MM.1S (cell line): ENCODE measurements around the gene MICU2.
A peak's percentile ranks its signal among the peaks of the same experiment; 100 is the strongest.

ENCODE experiments used
- DNase-seq: peaks from one replicate; pipeline ENCODE4 v3.0.0-alpha.2; 2015
- H2AFZ ChIP-seq: fragments of 300-600 bp; sonication (generic); 2 replicates; pipeline ENCODE4 v1.6.0; 2016; ENCODE audit warnings: antibody characterized with exemption, low read length
- H3F3A ChIP-seq: fragments of 300-600 bp; sonication (generic); 2 replicates; pipeline ENCODE4 v1.6.1; 2016; ENCODE audit warnings: mild to moderate bottlenecking, antibody characterized with exemption, low read length, moderate library complexity, mixed read lengths; ENCODE audit not compliant: insufficient read depth
- H3K27ac ChIP-seq: fragments of 300-600 bp; sonication (generic); 2 replicates; pipeline ENCODE4 v1.5.1; 2016; ENCODE audit warnings: mild to moderate bottlenecking, low read length
- H3K27me3 ChIP-seq: fragments of 300-600 bp; sonication (generic); replicated peaks from 2 replicates; pipeline ENCODE4 v1.6.0; 2016; ENCODE audit warnings: low read length; ENCODE audit not compliant: insufficient read depth
- H3K36me3 ChIP-seq: fragments of 300-600 bp; sonication (generic); replicated peaks from 2 replicates; pipeline ENCODE4 v1.6.1; 2016; ENCODE audit warnings: mild to moderate bottlenecking, low read length, mixed read lengths; ENCODE audit not compliant: insufficient read depth
- H3K4me1 ChIP-seq: fragments of 300-600 bp; sonication (generic); 2 replicates; pipeline ENCODE4 v1.6.1; 2016; ENCODE audit warnings: low read length, mixed read lengths
- H3K4me2 ChIP-seq: fragments of 300-600 bp; sonication (generic); 2 replicates; pipeline ENCODE4 v1.6.0; 2016; ENCODE audit warnings: low read depth, low read length
- H3K4me3 ChIP-seq: fragments of 300-600 bp; sonication (generic); 2 replicates; pipeline ENCODE4 v1.5.1; 2016; ENCODE audit warnings: low read length, mixed read lengths
- H3K79me2 ChIP-seq: fragments of 300-600 bp; sonication (generic); 2 replicates; pipeline ENCODE4 v1.6.1; 2016; ENCODE audit warnings: mixed run types, low read length, mixed read lengths
- H3K9ac ChIP-seq: fragments of 300-600 bp; sonication (generic); 2 replicates; pipeline ENCODE4 v1.6.1; 2016; ENCODE audit warnings: low read length, mixed read lengths
- H3K9me2 ChIP-seq: fragments of 300-600 bp; sonication (generic); replicated peaks from 2 replicates; pipeline ENCODE4 v1.6.1; 2016; ENCODE audit warnings: mild to moderate bottlenecking, low read length, mixed read lengths; ENCODE audit not compliant: insufficient read depth
- H3K9me3 ChIP-seq: fragments of 300-600 bp; sonication (generic); replicated peaks from 2 replicates; pipeline ENCODE4 v1.6.1; 2016; ENCODE audit warnings: mild to moderate bottlenecking, low read length, mixed read lengths; ENCODE audit not compliant: insufficient read depth
- H4K20me1 ChIP-seq: fragments of 300-600 bp; sonication (generic); 2 replicates; pipeline ENCODE4 v1.6.1; 2016; ENCODE audit warnings: mild to moderate bottlenecking, low read length, moderate library complexity, mixed read lengths; ENCODE audit not compliant: insufficient read depth
- EZH2 ChIP-seq: fragments of 300-600 bp; sonication (generic); optimal IDR thresholded peaks from 2 replicates; pipeline ENCODE3; 2017; ENCODE audit warnings: low read depth, mild to moderate bottlenecking, antibody characterized with exemption, low read length, mixed read lengths
- EZH2phosphoT487 ChIP-seq: fragments of 300-600 bp; sonication (generic); IDR thresholded peaks from 2 replicates; pipeline ENCODE4 v1.6.1; 2018; ENCODE audit warnings: antibody characterized with exemption, low read length
- TF ChIP-seq, protein P1 (sequence below): fragments of 300-600 bp; sonication (generic); IDR thresholded peaks from 2 replicates; pipeline ENCODE4 v1.5.1; 2016; ENCODE audit warnings: antibody characterized with exemption, low read length, mixed read lengths

The MICU2 gene

DNA sequence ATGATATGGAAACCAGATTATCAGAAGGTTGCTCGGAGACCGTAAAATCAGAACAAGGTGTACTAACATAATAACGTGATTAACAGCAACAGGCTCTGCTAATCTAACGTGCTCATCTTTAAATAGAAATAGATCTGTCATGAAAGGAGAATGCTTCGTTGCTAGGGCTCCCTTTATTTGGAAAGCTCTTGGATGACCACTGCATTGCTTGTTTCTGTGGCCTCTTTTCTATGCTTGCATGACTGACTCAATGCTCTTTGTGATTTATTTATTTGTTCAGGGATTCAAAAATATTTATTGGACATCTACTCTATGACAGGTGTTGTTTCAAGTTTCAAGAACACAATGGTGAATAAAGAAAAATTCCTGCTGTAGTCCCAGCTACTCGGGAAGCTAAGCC lies 122.6 kb downstream of the MICU2 start:
- no peaks in the 10 kb centered on the region for H3F3A ChIP-seq
- DNase-seq = no peak
- H3K4me2 ChIP-seq = no peak overlapping the region
- no peaks in the 10 kb centered on the region for H3K79me2 ChIP-seq
- TF ChIP-seq EZH2 = no peak
- TF ChIP-seq, protein P1, sequence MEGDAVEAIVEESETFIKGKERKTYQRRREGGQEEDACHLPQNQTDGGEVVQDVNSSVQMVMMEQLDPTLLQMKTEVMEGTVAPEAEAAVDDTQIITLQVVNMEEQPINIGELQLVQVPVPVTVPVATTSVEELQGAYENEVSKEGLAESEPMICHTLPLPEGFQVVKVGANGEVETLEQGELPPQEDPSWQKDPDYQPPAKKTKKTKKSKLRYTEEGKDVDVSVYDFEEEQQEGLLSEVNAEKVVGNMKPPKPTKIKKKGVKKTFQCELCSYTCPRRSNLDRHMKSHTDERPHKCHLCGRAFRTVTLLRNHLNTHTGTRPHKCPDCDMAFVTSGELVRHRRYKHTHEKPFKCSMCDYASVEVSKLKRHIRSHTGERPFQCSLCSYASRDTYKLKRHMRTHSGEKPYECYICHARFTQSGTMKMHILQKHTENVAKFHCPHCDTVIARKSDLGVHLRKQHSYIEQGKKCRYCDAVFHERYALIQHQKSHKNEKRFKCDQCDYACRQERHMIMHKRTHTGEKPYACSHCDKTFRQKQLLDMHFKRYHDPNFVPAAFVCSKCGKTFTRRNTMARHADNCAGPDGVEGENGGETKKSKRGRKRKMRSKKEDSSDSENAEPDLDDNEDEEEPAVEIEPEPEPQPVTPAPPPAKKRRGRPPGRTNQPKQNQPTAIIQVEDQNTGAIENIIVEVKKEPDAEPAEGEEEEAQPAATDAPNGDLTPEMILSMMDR = no peak
- TF ChIP-seq EZH2phosphoT487 = no peak
- H3K9me3 ChIP-seq = no peaks in the 10 kb centered on the region
- H4K20me1 ChIP-seq = no peaks in the 10 kb centered on the region
- no peak overlapping the region for H3K27ac ChIP-seq
- H3K4me1 ChIP-seq = 0 out of 2 replicates have a peak, but pooled peaks cover 3% of the 10 kb centered on the region
- H3K9ac ChIP-seq = no peak overlapping the region
- H2AFZ ChIP-seq = peak overlapping the region; percentile 75; the same call in 1 of the 2 replicates
- H3K36me3 ChIP-seq = no peaks in the 10 kb centered on the region
- H3K27me3 ChIP-seq = no peaks in the 10 kb centered on the region
- H3K4me3 ChIP-seq = no peak overlapping the region
- H3K9me2 ChIP-seq = no peaks in the 10 kb centered on the region

DNA sequence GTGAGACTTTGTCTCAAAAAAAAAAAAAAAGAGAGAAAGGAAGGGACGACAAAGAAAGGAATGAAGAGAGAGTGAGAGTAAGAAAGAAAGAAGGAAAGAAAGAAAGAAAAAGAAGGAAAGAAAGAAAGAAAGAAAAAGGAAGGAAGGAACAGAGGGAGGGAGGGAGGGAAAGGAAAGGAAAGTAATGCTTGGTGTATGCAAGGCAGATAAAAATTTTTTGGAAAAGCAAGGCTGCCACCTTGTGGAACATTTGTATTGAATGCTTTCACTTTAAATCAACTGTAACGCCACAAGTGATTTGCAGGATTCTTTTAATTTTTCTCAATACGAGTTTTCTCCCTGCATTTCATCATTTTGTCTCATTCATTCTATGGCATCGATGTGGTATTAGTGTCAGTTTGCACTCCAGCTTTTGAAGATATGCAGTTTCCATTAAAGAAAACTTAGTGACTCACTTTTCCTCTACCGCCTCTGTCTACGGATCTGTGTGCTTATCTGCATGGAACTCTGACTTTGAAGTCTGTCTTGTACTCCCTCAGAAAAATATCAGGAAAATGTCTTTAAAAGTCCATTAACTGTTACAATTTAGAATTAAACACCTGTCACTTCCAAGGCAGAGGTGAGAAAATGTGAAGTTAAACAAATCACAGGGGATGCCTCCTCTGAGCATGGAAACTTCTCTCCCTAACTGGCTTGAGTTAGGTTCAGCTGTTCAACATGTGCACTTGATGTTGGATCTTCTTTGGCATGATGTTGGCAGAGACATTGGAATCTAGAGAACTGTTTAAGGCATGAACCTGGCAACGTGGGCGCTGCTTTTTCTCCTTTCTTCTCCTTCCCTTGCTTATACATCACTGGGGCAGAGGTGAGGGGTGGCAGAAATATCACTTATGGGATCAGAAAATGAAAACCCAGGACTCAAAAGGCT lies 124.8 kb downstream of the MICU2 start:
- Histone ChIP-seq H3K27ac (no peak overlapping the region), H3K4me3 (no peak overlapping the region), H2AFZ (no peak overlapping the region), H3F3A (no peaks in the 10 kb centered on the region), H3K4me2 (no peak overlapping the region), H3K4me1 (0 out of 2 replicates have a peak, but pooled peaks cover 3% of the 10 kb centered on the region), H3K36me3 (no peaks in the 10 kb centered on the region), H3K9me3 (no peaks in the 10 kb centered on the region), H4K20me1 (no peaks in the 10 kb centered on the region), H3K79me2 (no peaks in the 10 kb centered on the region), H3K9ac (no peak overlapping the region), H3K27me3 (no peaks in the 10 kb centered on the region), H3K9me2 (no peaks in the 10 kb centered on the region)
- TF ChIP-seq EZH2phosphoT487 (no peak), EZH2 (no peak)
- TF ChIP-seq, protein P1 = peak; percentile 20
- peak; percentile 54 for DNase-seq

DNA sequence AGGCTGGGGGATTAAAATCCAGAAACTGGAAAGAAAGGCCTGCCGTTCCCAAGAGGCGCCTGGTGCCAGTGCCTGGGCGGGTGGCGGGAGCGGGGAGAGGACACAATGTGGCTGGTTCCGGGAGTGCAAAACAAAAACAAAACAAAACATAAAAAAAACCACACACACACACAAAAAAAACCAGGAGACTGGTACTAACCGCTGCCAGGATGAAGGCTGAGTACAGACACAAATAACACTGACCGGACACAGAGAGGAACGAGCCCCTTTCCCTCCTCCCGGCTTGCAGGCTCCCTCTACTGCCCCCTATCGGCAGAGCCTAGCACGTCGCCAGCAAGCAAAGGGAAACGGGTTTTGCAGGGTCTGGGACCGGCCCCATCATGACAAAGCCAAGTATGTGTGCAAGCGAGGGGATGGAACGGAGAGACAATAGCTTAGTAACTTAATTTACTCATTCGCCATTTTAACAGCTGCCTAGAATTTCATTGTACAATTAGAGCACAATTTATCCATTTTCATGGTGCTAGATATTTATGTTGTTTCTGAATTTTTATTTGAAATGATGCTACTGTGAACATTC lies 127.0 kb downstream of the MICU2 start:
- no peaks in the 10 kb centered on the region for H3F3A ChIP-seq
- peak overlapping the region; percentile 38; the same call in 1 of the 2 replicates for H3K4me2 ChIP-seq
- H3K4me1 ChIP-seq = 0 out of 2 replicates have a peak, but pooled peaks cover 3% of the 10 kb centered on the region
- DNase-seq = peak; percentile 65
- H3K9me3 ChIP-seq = no peaks in the 10 kb centered on the region
- peak overlapping the region; percentile 48; the same call in 1 of the 2 replicates for H3K9ac ChIP-seq
- H3K36me3 ChIP-seq = no peaks in the 10 kb centered on the region
- H3K9me2 ChIP-seq = no peaks in the 10 kb centered on the region
- H3K27me3 ChIP-seq = no peaks in the 10 kb centered on the region
- H3K27ac ChIP-seq = no peak overlapping the region
- H3K79me2 ChIP-seq = no peaks in the 10 kb centered on the region
- peak overlapping the region; percentile 55 for H3K4me3 ChIP-seq
- TF ChIP-seq EZH2 = no peak
- TF ChIP-seq, protein P1 = peak; percentile 77
- no peaks in the 10 kb centered on the region for H4K20me1 ChIP-seq
- peak overlapping the region; percentile 56; the same call in 1 of the 2 replicates for H2AFZ ChIP-seq
